Spleen (tissue), 7 donors: ENCODE data around the gene NHEJ1.

Experiments
- POLR2A ChIP-seq, 3 donors: fragments of 450-650 bp; IDR thresholded peaks; one replicate each; pipeline ENCODE4 v1.5.1; 2017; ENCODE audit warnings: antibody characterized with exemption in 3 of 3, mild to moderate bottlenecking in 1 of 3
- POLR2AphosphoS5 ChIP-seq, 3 donors: sonication (generic); formaldehyde crosslinking; IDR thresholded peaks; one replicate each; pipeline ENCODE4 v1.5.1; 2017; ENCODE audit warnings: antibody characterized with exemption in 3 of 3
- TF ChIP-seq, protein P1 (sequence below), 11 experiments: fragments of 200-600 bp in 7 of 11; fragments of 450-650 bp in 4 of 11; sonication (generic) in 4 of 11; IDR thresholded peaks in 8 of 11; conservative IDR thresholded peaks in 3 of 11; 1 replicate in 7 of 11; 2 replicates in 4 of 11; pipeline versions ENCODE4 v1.4.0 to v1.8.0; 2016 to 2021; ENCODE audit warnings: antibody characterized with exemption in 11 of 11, inconsistent platforms in 4 of 11, mild to moderate bottlenecking in 1 of 11
- donor health status: DM: no; HTN: no; CAD: no; lungs with moderate emphysema.
- donor health status: DM: no; HTN: no; CAD: no.
- donor health status: DM: no; HTN: no; CAD: no.

DNA sequence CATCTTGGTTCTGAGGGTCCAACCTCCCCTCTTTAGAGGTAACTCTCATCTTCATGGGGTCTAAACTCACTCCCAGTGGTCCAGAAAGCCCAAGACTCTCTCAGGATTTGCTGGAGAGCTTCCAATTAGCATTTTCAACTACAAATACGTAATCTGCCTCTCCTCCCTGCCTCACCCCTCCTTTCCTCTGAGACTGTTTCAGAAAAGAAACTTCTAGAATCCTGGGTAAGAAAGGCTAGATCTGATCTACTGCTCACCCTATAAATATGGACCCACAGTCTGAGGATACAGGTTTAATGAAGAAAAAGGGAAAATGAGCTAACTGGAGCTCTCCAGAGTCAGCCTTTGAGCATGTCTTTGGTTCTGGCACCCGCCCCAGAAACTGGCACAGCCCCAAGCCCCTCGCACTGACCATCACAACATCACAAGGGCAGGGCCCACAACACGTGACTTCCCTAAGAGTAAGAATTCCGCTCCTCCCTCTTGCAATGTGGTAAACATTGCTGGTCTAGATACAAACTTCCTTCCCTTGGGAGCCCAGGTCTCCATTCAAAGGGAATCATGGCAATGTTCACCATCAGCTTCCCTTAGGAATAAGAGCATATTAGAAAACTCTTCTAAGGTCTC lies 78.2 kb downstream of the NHEJ1 start:
- TF ChIP-seq, protein P1, sequence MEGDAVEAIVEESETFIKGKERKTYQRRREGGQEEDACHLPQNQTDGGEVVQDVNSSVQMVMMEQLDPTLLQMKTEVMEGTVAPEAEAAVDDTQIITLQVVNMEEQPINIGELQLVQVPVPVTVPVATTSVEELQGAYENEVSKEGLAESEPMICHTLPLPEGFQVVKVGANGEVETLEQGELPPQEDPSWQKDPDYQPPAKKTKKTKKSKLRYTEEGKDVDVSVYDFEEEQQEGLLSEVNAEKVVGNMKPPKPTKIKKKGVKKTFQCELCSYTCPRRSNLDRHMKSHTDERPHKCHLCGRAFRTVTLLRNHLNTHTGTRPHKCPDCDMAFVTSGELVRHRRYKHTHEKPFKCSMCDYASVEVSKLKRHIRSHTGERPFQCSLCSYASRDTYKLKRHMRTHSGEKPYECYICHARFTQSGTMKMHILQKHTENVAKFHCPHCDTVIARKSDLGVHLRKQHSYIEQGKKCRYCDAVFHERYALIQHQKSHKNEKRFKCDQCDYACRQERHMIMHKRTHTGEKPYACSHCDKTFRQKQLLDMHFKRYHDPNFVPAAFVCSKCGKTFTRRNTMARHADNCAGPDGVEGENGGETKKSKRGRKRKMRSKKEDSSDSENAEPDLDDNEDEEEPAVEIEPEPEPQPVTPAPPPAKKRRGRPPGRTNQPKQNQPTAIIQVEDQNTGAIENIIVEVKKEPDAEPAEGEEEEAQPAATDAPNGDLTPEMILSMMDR (IDR thresholded peaks at IDR 0.05 in 8 of 11, conservative IDR thresholded peaks at IDR 0.05 in 3 of 11), result no peak
- TF ChIP-seq POLR2A (IDR thresholded peaks at IDR 0.05) (no peak), POLR2AphosphoS5 (IDR thresholded peaks at IDR 0.05) (no peak)
